SK-N-SH (cell line): Measurements from ENCODE around the gene FAM169A. TPM values are rescaled to one million over a fixed set of nuclear protein-coding genes. Genes with fewer than 3 reads are reported as not detected.

Experiments
- CTCF ChIA-PET: fragments of 300-600, 350-600 bp; formaldehyde crosslinking; extraction: SDS; loops from one replicate; lab custom pipeline; 2021; lab: Yijun Ruan, JAX
- POLR2A ChIA-PET: fragments of 350-600 bp; sonication (Branson Sonifier 250); formaldehyde crosslinking; extraction: SDS; loops from one replicate; lab custom pipeline; 2020; ENCODE audit warnings: antibody characterized with exemption, inconsistent platforms; lab: Yijun Ruan, JAX
- DNase-seq: peaks from one replicate; pipeline ENCODE4 v3.0.0; 2012
- H2AFZ ChIP-seq: fragments of 200-600 bp; sonication (generic); 2 replicates; pipeline ENCODE4 v1.8.1; 2016; ENCODE audit warnings: antibody characterized with exemption, mild to moderate bottlenecking, low read depth
- H3F3A ChIP-seq: fragments of 200-600 bp; sonication (generic); replicated peaks from 2 replicates; pipeline ENCODE3; 2016; ENCODE audit warnings: antibody characterized with exemption, mild to moderate bottlenecking; ENCODE audit not compliant: insufficient read depth
- H3K27ac ChIP-seq, 2 experiments: fragments of 200-500 bp in 1 of 2; fragments of 200-600 bp in 1 of 2; sonication (Bioruptor generic) in 1 of 2; sonication (generic), shearing (Covaris generic) in 1 of 2; 2 replicates each; pipeline versions ENCODE4 v1.5.1 to v1.6.1; 2014 to 2016; ENCODE audit warnings: low read depth in 2 of 2, inconsistent platforms in 1 of 2, low read length in 1 of 2, mild to moderate bottlenecking in 1 of 2, mixed read lengths in 1 of 2
- H3K27me3 ChIP-seq: fragments of 200-600 bp; sonication (generic), shearing (Covaris generic); 2 replicates; pipeline ENCODE4 v1.6.1; 2016; ENCODE audit warnings: mixed run types; ENCODE audit not compliant: insufficient read depth
- H3K36me3 ChIP-seq, 2 experiments: fragments of 200-500 bp in 1 of 2; fragments of 200-600 bp in 1 of 2; sonication (Bioruptor generic) in 1 of 2; sonication (generic) in 1 of 2; replicated peaks in 1 of 2; 2 replicates each; pipeline versions ENCODE3 to v1.5.1; 2014 to 2016; ENCODE audit warnings: low read length in 1 of 2, mild to moderate bottlenecking in 1 of 2; ENCODE audit not compliant: insufficient read depth in 2 of 2, control insufficient read depth in 1 of 2
- H3K4me1 ChIP-seq, 2 experiments: fragments of 200-500 bp in 1 of 2; fragments of 200-600 bp in 1 of 2; sonication (Bioruptor generic) in 1 of 2; sonication (generic), shearing (Covaris generic) in 1 of 2; 2 replicates each; pipeline versions ENCODE4 v1.5.1 to v1.6.1; 2014 to 2016; ENCODE audit warnings: low read depth in 1 of 2, low read length in 1 of 2, mixed run types in 1 of 2; ENCODE audit not compliant: insufficient read depth in 2 of 2, control insufficient read depth in 1 of 2
- H3K4me2 ChIP-seq: fragments of 200-600 bp; sonication (generic), shearing (Covaris generic); 2 replicates; pipeline ENCODE4 v1.6.1; 2017; ENCODE audit warnings: mixed run types
- H3K4me3 ChIP-seq, 2 experiments: fragments of 200-500 bp in 1 of 2; fragments of 200-600 bp in 1 of 2; sonication (Bioruptor generic) in 1 of 2; sonication (generic), shearing (Covaris generic) in 1 of 2; 2 replicates each; pipeline versions ENCODE4 v1.5.1 to v1.8.1; 2014 to 2016; ENCODE audit warnings: low read depth in 2 of 2, inconsistent platforms in 1 of 2, low read length in 1 of 2, mild to moderate bottlenecking in 1 of 2, mixed read lengths in 1 of 2, moderate library complexity in 1 of 2
- H3K79me2 ChIP-seq: fragments of 200-600 bp; sonication (generic); 2 replicates; pipeline ENCODE4 v1.8.1; 2017; ENCODE audit warnings: mild to moderate bottlenecking; ENCODE audit not compliant: insufficient read depth
- H3K9ac ChIP-seq: fragments of 200-600 bp; sonication (generic); 2 replicates; pipeline ENCODE4 v1.6.1; 2017; ENCODE audit warnings: mixed run types
- H3K9me2 ChIP-seq: fragments of 200-600 bp; sonication (generic); 2 replicates; pipeline ENCODE4 v1.6.1; 2017; ENCODE audit warnings: mixed run types
- H3K9me3 ChIP-seq: fragments of 200-600 bp; sonication (generic); 2 replicates; pipeline ENCODE4 v1.6.1; 2017; ENCODE audit warnings: mixed run types, mild to moderate bottlenecking, moderate library complexity
- H4K20me1 ChIP-seq: fragments of 200-600 bp; sonication (generic); 2 replicates; pipeline ENCODE4 v1.6.1; 2017; ENCODE audit warnings: mild to moderate bottlenecking, mixed run types; ENCODE audit not compliant: insufficient read depth
- ELF1 ChIP-seq: IDR thresholded peaks from 2 replicates; pipeline ENCODE4 v1.4.0; 2012
- EZH2phosphoT487 ChIP-seq: fragments of 200-600 bp; sonication (generic); IDR thresholded peaks from 2 replicates; pipeline ENCODE4 v1.6.1; 2017; ENCODE audit warnings: low read depth, mixed run types, mild to moderate bottlenecking, antibody characterized with exemption, moderate library complexity, borderline replicate concordance
- FOSL2 ChIP-seq: IDR thresholded peaks from 2 replicates; pipeline ENCODE4 v1.4.0; 2012; ENCODE audit warnings: low read depth, mild to moderate bottlenecking, moderate library complexity, borderline replicate concordance
- FOXJ3 ChIP-seq: sonication (generic); formaldehyde crosslinking; IDR thresholded peaks from 2 replicates; pipeline ENCODE4 v1.5.1; 2020; ENCODE audit warnings: mild to moderate bottlenecking, missing genetic modification reagents
- FOXM1 ChIP-seq: IDR thresholded peaks from 2 replicates; pipeline ENCODE4 v1.4.0; 2012; ENCODE audit warnings: low read depth, mild to moderate bottlenecking
- IRF3 ChIP-seq: fragments of 150-350 bp; IDR thresholded peaks from 2 replicates; pipeline ENCODE4 v1.6.1; 2016; ENCODE audit warnings: mild to moderate bottlenecking, low read depth, low read length
- MAX ChIP-seq: IDR thresholded peaks from 2 replicates; pipeline ENCODE4 v1.4.0; 2012; ENCODE audit warnings: low read depth
- NFIC ChIP-seq: IDR thresholded peaks from 2 replicates; pipeline ENCODE4 v1.4.0; 2012; ENCODE audit warnings: borderline replicate concordance
- RCOR1 ChIP-seq: fragments of 150-350 bp; IDR thresholded peaks from 2 replicates; pipeline ENCODE4 v1.6.1; 2017; ENCODE audit warnings: antibody characterized with exemption, low read length
- REST ChIP-seq: IDR thresholded peaks from 2 replicates; pipeline ENCODE4 v1.6.1; 2012; ENCODE audit warnings: mild to moderate bottlenecking, low read depth, low read length, moderate library complexity
- RXRA ChIP-seq: IDR thresholded peaks from 2 replicates; pipeline ENCODE4 v1.4.0; 2012; ENCODE audit warnings: low read depth, mild to moderate bottlenecking, borderline replicate concordance
- SIN3A ChIP-seq: IDR thresholded peaks from 2 replicates; pipeline ENCODE4 v1.6.1; 2012; ENCODE audit warnings: low read depth, mild to moderate bottlenecking, low read length, moderate library complexity, borderline replicate concordance
- SMC3 ChIP-seq: IDR thresholded peaks from 2 replicates; pipeline ENCODE4 v1.6.1; 2012; ENCODE audit warnings: low read depth, low read length, improper control_type of control experiment
- TAF1 ChIP-seq: IDR thresholded peaks from 2 replicates; pipeline ENCODE4 v1.6.1; 2012; ENCODE audit warnings: low read depth, mild to moderate bottlenecking, low read length, moderate library complexity, borderline replicate concordance
- TCF12 ChIP-seq: IDR thresholded peaks from 2 replicates; pipeline ENCODE4 v1.4.0; 2012
- TEAD4 ChIP-seq: IDR thresholded peaks from 2 replicates; pipeline ENCODE4 v1.4.0; 2012; ENCODE audit warnings: mild to moderate bottlenecking, borderline replicate concordance; ENCODE audit not compliant: insufficient read depth
- USF1 ChIP-seq: IDR thresholded peaks from 2 replicates; pipeline ENCODE4 v1.4.0; 2012; ENCODE audit warnings: low read depth, borderline replicate concordance
- YY1 ChIP-seq: IDR thresholded peaks from 2 replicates; pipeline ENCODE4 v1.4.0; 2012; ENCODE audit warnings: low read depth, mild to moderate bottlenecking
- WGBS: methylation state at CpG from one replicate; pipeline ENCODE4 v1.1.6; 2017; ENCODE audit warnings: low lambda C conversion rate; 5-methylcytosine and 5-hydroxymethylcytosine counted together
- polyA plus RNA-seq, 3 experiments: library from polyadenylated mRNA; depleted of rRNA; stranded (reverse); fragments of >200 nt; gene quantifications; 2 replicates each; pipeline ENCODE4 v1.2.3, GENCODE V29; 2012

FAM169A gene
- polyA plus RNA-seq, 1 of the 3 experiments (the other 2 are of a cell fraction): 2.6 TPM

- Histone ChIP-seq H3K9me2 (no peaks in the 10 kb centered on the region), H3K79me2 (peaks cover 59% of the 10 kb centered on the region), H4K20me1 (no peaks in the 10 kb centered on the region), H3K27me3 (no peaks in the 10 kb centered on the region), H3K9ac (peak overlapping the region; percentile 87), H3K4me2 (peak overlapping the region; percentile 95), H3K36me3 (peaks cover 41 to 48% of the 10 kb centered on the region in 2 experiments), H3K9me3 (no peaks in the 10 kb centered on the region), H3K4me3 (peak overlapping the region; percentile 98 to 100), H3F3A (peaks cover 22% of the 10 kb centered on the region), H2AFZ (peak overlapping the region; percentile 99), H3K27ac (peak overlapping the region; percentile 67 to 85), H3K4me1 (peaks cover 17 to 23% of the 10 kb centered on the region in 2 experiments; a peak in 3 of 4 replicates)
- ChIA-PET POLR2A (interaction anchor here (1.0 kb wide), 1 partner anchor 8 kb away, joined by 3 read pairs; no protein-coding TSS in a partner anchor), CTCF (interaction anchor here (0.8 to 2.4 kb wide), 7 partner anchors 13 to 161 kb away, joined by 3 to 15 read pairs (median 7); no protein-coding TSS in a partner anchor)
- WGBS: 0% methylated on average over 9 of the region's 9 CpGs
- DNase-seq: no peak
- TF ChIP-seq SIN3A: 0 out of 2 replicates have a peak, but pooled peaks have one; percentile 30
- TF ChIP-seq SMC3: no peak
Observed at GRCh38 chr5:74767579-74767913, 98.6 kb downstream of the FAM169A start.

GRCh38 chr5:74766849-74767578, 99.2 kb downstream of the FAM169A start, which contains the start of the genes GFM2 and NSA2:
Gene GFM2, minus strand, starts transcription at chr5:74767117. Its CDS starts 3,375 bp downstream, at chr5:74763742.
Gene NSA2, plus strand, starts transcription at chr5:74767249. Its CDS starts 112 bp downstream, at chr5:74767361.
- WGBS: 1% methylated on average over 51 of the region's 54 CpGs
- H3K4me3 ChIP-seq: peak within 1 kb of the TSS; percentile 98 to 100
- ChIA-PET POLR2A (interaction anchor here (0.7 to 1.0 kb wide), 2 partner anchors 9 to 14 kb away, joined by 3 read pairs; no protein-coding TSS in a partner anchor), CTCF (interaction anchor here (0.8 to 2.4 kb wide), 16 partner anchors 12 to 570 kb away, joined by 3 to 15 read pairs (median 4); partner anchors contain the start of genes HEXB and HMGCR)
- DNase-seq: peak; percentile 80
- H3K36me3 ChIP-seq: peaks cover 36 to 47% of the 10 kb centered on the region in 2 experiments
- H3K79me2 ChIP-seq: peaks cover 59% of the 10 kb centered on the region
- H3K27me3 ChIP-seq: no peaks in the 10 kb centered on the region
- H3K4me2 ChIP-seq: peak within 1 kb of the TSS; percentile 95
- H3K9me2 ChIP-seq: no peaks in the 10 kb centered on the region
- peak within 1 kb of the TSS; percentile 67 to 89 for H3K27ac ChIP-seq
- peak within 1 kb of the TSS; percentile 99 for H2AFZ ChIP-seq
- H3F3A ChIP-seq: peaks cover 26% of the 10 kb centered on the region
- H3K4me1 ChIP-seq: peaks cover 17 to 27% of the 10 kb centered on the region in 2 experiments; a peak in 3 of 4 replicates
- H3K9ac ChIP-seq: peak within 1 kb of the TSS; percentile 87
- H4K20me1 ChIP-seq: no peaks in the 10 kb centered on the region
- H3K9me3 ChIP-seq: no peaks in the 10 kb centered on the region
- no peak for TF ChIP-seq EZH2phosphoT487
- TF ChIP-seq REST: 0 out of 2 replicates have a peak, but pooled peaks have one; percentile 28
- 0 out of 2 replicates have a peak, but pooled peaks have one; percentile 18 for TF ChIP-seq NFIC
- TF ChIP-seq TAF1: peak; percentile 89
- peak; percentile 21; the same call in 1 of the 2 replicates for TF ChIP-seq TCF12
- TF ChIP-seq FOXJ3: no peak
- TF ChIP-seq MAX: peak; percentile 89
- no peak for TF ChIP-seq IRF3
- TF ChIP-seq YY1: peak; percentile 74; the same call in 1 of the 2 replicates
- no peak for TF ChIP-seq TEAD4
- TF ChIP-seq ELF1: peak; percentile 85
- peak; percentile 95 for TF ChIP-seq SIN3A
- peak; percentile 42 for TF ChIP-seq RCOR1
- TF ChIP-seq RXRA: no peak
- TF ChIP-seq FOSL2: peak; percentile 4; the same call in 1 of the 2 replicates
- no peak for TF ChIP-seq FOXM1
- TF ChIP-seq USF1: peak; percentile 60
